Kidney epithelial cell (primary cell): ENCODE results near the gene OBSCN. TPM values are rescaled to one million over a fixed set of nuclear protein-coding genes. Genes with fewer than 3 reads are reported as not detected.
"Not testable (repeated sequence)": the region's sequence is repeated elsewhere in the genome, so short reads cannot be mapped to it uniquely, and the experiment has no call there.

Experiments
- DNase-seq: peaks from one replicate; pipeline ENCODE4 v3.0.0-alpha.2; 2010; ENCODE audit warnings: low read depth
- H3K27me3 ChIP-seq: 2 replicates; pipeline ENCODE4 v1.6.0; 2011; ENCODE audit warnings: low read length; ENCODE audit not compliant: control insufficient read depth, insufficient read depth
- H3K36me3 ChIP-seq: 2 replicates; pipeline ENCODE4 v1.5.1; 2011; ENCODE audit warnings: low read length; ENCODE audit not compliant: control insufficient read depth, insufficient read depth
- H3K4me3 ChIP-seq: 2 replicates; pipeline ENCODE4 v1.5.1; 2011; ENCODE audit warnings: low read depth, mild to moderate bottlenecking, control low read depth, low read length
- CTCF ChIP-seq: IDR thresholded peaks from 2 replicates; pipeline ENCODE4 v1.5.1; 2011; ENCODE audit warnings: mild to moderate bottlenecking, moderate library complexity, low read length, control low read depth, inconsistent platforms; ENCODE audit not compliant: insufficient read depth, poor library complexity, severe bottlenecking
- total RNA-seq: library from RNA; depleted of rRNA; stranded (reverse); fragments of >200 nt; gene quantifications from 2 replicates; pipeline ENCODE4 v1.2.3, GENCODE V29; 2015

The OBSCN gene
- total RNA-seq, 1 donor from 2014 or later = 13.5 TPM

- Histone ChIP-seq H3K27me3 (no peaks in the 10 kb centered on the region), H3K4me3 (no peak overlapping the region), H3K36me3 (peaks cover 7% of the 10 kb centered on the region)
- DNase-seq = no peak
- TF ChIP-seq CTCF = no peak
Observed at GRCh38 chr1:228242409-228242808, 34.6 kb downstream of the OBSCN start.

- DNase-seq = no peak
- no peak for TF ChIP-seq CTCF
- Histone ChIP-seq H3K27me3 (no peaks in the 10 kb centered on the region), H3K36me3 (peaks cover 7% of the 10 kb centered on the region), H3K4me3 (no peak overlapping the region)
Observed at GRCh38 chr1:228243093-228243492, 35.2 kb downstream of the OBSCN start.

GRCh38 chr1:228243989-228244388 is 36.1 kb downstream of the OBSCN start:
- H3K36me3 ChIP-seq, H3K27me3 ChIP-seq, DNase-seq, H3K4me3 ChIP-seq: not testable (repeated sequence)

- Histone ChIP-seq H3K27me3 (no peaks in the 10 kb centered on the region), H3K4me3 (no peak overlapping the region), H3K36me3 (peaks cover 4% of the 10 kb centered on the region)
- no peak for TF ChIP-seq CTCF
- DNase-seq = no peak
Observed at GRCh38 chr1:228245111-228245510, 37.3 kb downstream of the OBSCN start.

GRCh38 chr1:228246216-228246900 is 38.5 kb downstream of the OBSCN start:
- no peak for DNase-seq
- Histone ChIP-seq H3K36me3 (peaks cover 4% of the 10 kb centered on the region), H3K4me3 (no peak overlapping the region)

More at GRCh38 chr1:228246216-228246900, 38.5 kb downstream of the OBSCN start:
- TF ChIP-seq CTCF = no peak
- no peaks in the 10 kb centered on the region for H3K27me3 ChIP-seq
